Measurements from ENCODE around the gene TSTD1.

DNA sequence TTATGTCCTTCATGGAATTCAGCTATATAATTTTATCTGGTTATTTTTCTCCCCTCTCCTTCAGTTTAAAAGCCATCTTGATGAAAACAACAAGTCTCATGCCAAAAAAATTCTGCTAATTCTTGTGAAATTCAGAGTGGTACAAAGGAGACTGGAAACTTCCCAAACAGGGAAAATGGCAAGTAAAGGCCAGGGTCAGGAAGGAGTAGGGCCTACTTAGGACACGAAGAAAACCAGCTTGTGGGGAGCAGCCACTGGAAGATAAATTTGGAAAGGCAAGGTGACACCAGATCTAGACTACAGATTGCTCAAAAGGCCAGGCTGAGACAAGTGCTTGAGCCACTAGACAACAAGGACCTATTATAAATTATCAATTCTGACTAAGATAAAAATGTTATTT is 6.4 kb downstream of the TSTD1 start:
- TF ChIP-seq, protein P1, sequence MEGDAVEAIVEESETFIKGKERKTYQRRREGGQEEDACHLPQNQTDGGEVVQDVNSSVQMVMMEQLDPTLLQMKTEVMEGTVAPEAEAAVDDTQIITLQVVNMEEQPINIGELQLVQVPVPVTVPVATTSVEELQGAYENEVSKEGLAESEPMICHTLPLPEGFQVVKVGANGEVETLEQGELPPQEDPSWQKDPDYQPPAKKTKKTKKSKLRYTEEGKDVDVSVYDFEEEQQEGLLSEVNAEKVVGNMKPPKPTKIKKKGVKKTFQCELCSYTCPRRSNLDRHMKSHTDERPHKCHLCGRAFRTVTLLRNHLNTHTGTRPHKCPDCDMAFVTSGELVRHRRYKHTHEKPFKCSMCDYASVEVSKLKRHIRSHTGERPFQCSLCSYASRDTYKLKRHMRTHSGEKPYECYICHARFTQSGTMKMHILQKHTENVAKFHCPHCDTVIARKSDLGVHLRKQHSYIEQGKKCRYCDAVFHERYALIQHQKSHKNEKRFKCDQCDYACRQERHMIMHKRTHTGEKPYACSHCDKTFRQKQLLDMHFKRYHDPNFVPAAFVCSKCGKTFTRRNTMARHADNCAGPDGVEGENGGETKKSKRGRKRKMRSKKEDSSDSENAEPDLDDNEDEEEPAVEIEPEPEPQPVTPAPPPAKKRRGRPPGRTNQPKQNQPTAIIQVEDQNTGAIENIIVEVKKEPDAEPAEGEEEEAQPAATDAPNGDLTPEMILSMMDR (IDR thresholded peaks at IDR 0.05; ENCODE audit: poor library complexity) = no peak
- TF ChIP-seq EZH2 (IDR thresholded peaks at IDR 0.05; ENCODE audit: borderline replicate concordance) (no peak), EZH2phosphoT487 (IDR thresholded peaks at IDR 0.05; ENCODE audit: low read depth, severe bottlenecking, unreplicated experiment) (no peak)

All from hepatocyte (in vitro differentiated cells).